Measurements from ENCODE around the gene SLC22A12. TPM values are rescaled to one million over a fixed set of nuclear protein-coding genes. Genes with fewer than 3 reads are reported as not detected.

SLC22A12 gene
- total RNA-seq, 4 donors from 2014 or later = not detected

GRCh38 chr11:64580412-64580811 lies 10.6 kb upstream of the SLC22A12 start:
- no peak for TF ChIP-seq CTCF (IDR thresholded peaks at IDR 0.05)
- Histone ChIP-seq H3K9me3 (no peaks in the 10 kb centered on the region), H3K27ac (no peak overlapping the region), H3K27me3 (no peaks in the 10 kb centered on the region), H3K4me1 (no peaks in the 10 kb centered on the region), H3K36me3 (no peaks in the 10 kb centered on the region), H3K4me3 (no peak overlapping the region)
- in situ Hi-C loops (cut with MboI; ENCODE audit: low pct_ligation_motif_present in 1 of 4, low pct_unique_long_range_greater_than_20kb in 1 of 4, low sequenced_read_pairs in 3 of 4) (no loop called here), intact Hi-C loops (cut with DNase I; ENCODE audit: low total_unique reads) (no loop called here)
- DNase-seq = no peak
- WGBS, 2 donors (ENCODE audit: low coverage in 1 of 2) = 20 to 43% methylated on average over 1 to 7 of the region's 7 CpGs

GRCh38 chr11:64581057-64581523 lies 9.9 kb upstream of the SLC22A12 start:
- Histone ChIP-seq H3K4me1 (no peaks in the 10 kb centered on the region), H3K27ac (no peak overlapping the region), H3K9me3 (no peaks in the 10 kb centered on the region), H3K4me3 (no peak overlapping the region), H3K27me3 (no peaks in the 10 kb centered on the region), H3K36me3 (no peaks in the 10 kb centered on the region)
- no peak for DNase-seq
- intact Hi-C loops (cut with DNase I; ENCODE audit: low total_unique reads) = no loop called here
- TF ChIP-seq CTCF (IDR thresholded peaks at IDR 0.05) = no peak
- TF ChIP-seq POLR2AphosphoS5 (IDR thresholded peaks at IDR 0.05) = no peak
- TF ChIP-seq POLR2A (IDR thresholded peaks at IDR 0.05) = no peak
- TF ChIP-seq EP300 (IDR thresholded peaks at IDR 0.05; ENCODE audit: low read depth) = no peak
- in situ Hi-C loops (cut with MboI; ENCODE audit: low pct_ligation_motif_present in 1 of 4, low pct_unique_long_range_greater_than_20kb in 1 of 4, low sequenced_read_pairs in 3 of 4) = no loop called here
- 47 to 77% methylated on average over 5 to 17 of the region's 17 CpGs for WGBS, 2 donors (ENCODE audit: low coverage in 1 of 2)

- intact Hi-C loops (cut with DNase I; ENCODE audit: low total_unique reads) (no loop called here), in situ Hi-C loops (cut with MboI; ENCODE audit: low pct_ligation_motif_present in 1 of 4, low pct_unique_long_range_greater_than_20kb in 1 of 4, low sequenced_read_pairs in 3 of 4) (no loop called here)
- H3K9me3 ChIP-seq = no peaks in the 10 kb centered on the region
- TF ChIP-seq POLR2AphosphoS5 (IDR thresholded peaks at IDR 0.05) (no peak), CTCF (IDR thresholded peaks at IDR 0.05) (no peak), EP300 (IDR thresholded peaks at IDR 0.05; ENCODE audit: low read depth) (no peak), POLR2A (IDR thresholded peaks at IDR 0.05) (no peak)
- no peaks in the 10 kb centered on the region for H3K4me1 ChIP-seq
- no peak overlapping the region for H3K4me3 ChIP-seq
- H3K27me3 ChIP-seq = no peaks in the 10 kb centered on the region
- WGBS, 2 donors (ENCODE audit: low coverage in 1 of 2) = 91 to 95% methylated on average over 8 to 15 of the region's 15 CpGs
- H3K36me3 ChIP-seq = no peaks in the 10 kb centered on the region
- no peak overlapping the region for H3K27ac ChIP-seq
- DNase-seq = no peak
Observed at GRCh38 chr11:64582885-64583284, 8.1 kb upstream of the SLC22A12 start.

- Histone ChIP-seq H3K4me3 (no peak overlapping the region), H3K27me3 (no peaks in the 10 kb centered on the region), H3K4me1 (no peaks in the 10 kb centered on the region), H3K27ac (no peak overlapping the region), H3K36me3 (no peaks in the 10 kb centered on the region), H3K9me3 (no peaks in the 10 kb centered on the region)
- intact Hi-C loops (cut with DNase I; ENCODE audit: low total_unique reads) = no loop called here
- no peak for DNase-seq
- TF ChIP-seq CTCF (IDR thresholded peaks at IDR 0.05) (no peak), EP300 (IDR thresholded peaks at IDR 0.05; ENCODE audit: low read depth) (no peak), POLR2AphosphoS5 (IDR thresholded peaks at IDR 0.05) (no peak), POLR2A (IDR thresholded peaks at IDR 0.05) (no peak)
- 83 to 93% methylated on average over 11 to 28 of the region's 28 CpGs for WGBS, 2 donors (ENCODE audit: low coverage in 1 of 2)
- in situ Hi-C loops (cut with MboI; ENCODE audit: low pct_ligation_motif_present in 1 of 4, low pct_unique_long_range_greater_than_20kb in 1 of 4, low sequenced_read_pairs in 3 of 4) = no loop called here
Observed at GRCh38 chr11:64583296-64584262, 7.4 kb upstream of the SLC22A12 start.

Data from transverse colon (tissue), 4 donors.